Kidney epithelial cell (primary cell): Measurements from ENCODE around the gene SH2B2. TPM values are rescaled to one million over a fixed set of nuclear protein-coding genes. Genes with fewer than 3 reads are reported as not detected.

Experiments used
- DNase-seq: peaks from one replicate; pipeline ENCODE4 v3.0.0-alpha.2; 2010; ENCODE audit warnings: low read depth
- H3K27me3 ChIP-seq: 2 replicates; pipeline ENCODE4 v1.6.0; 2011; ENCODE audit warnings: low read length; ENCODE audit not compliant: control insufficient read depth, insufficient read depth
- H3K36me3 ChIP-seq: 2 replicates; pipeline ENCODE4 v1.5.1; 2011; ENCODE audit warnings: low read length; ENCODE audit not compliant: control insufficient read depth, insufficient read depth
- H3K4me3 ChIP-seq: 2 replicates; pipeline ENCODE4 v1.5.1; 2011; ENCODE audit warnings: low read depth, mild to moderate bottlenecking, control low read depth, low read length
- total RNA-seq: library from RNA; depleted of rRNA; stranded (reverse); fragments of >200 nt; gene quantifications from 2 replicates; pipeline ENCODE4 v1.2.3, GENCODE V29; 2015
- TF ChIP-seq, protein P1 (sequence below): IDR thresholded peaks from 2 replicates; pipeline ENCODE4 v1.5.1; 2011; ENCODE audit warnings: mild to moderate bottlenecking, moderate library complexity, low read length, control low read depth, inconsistent platforms; ENCODE audit not compliant: insufficient read depth, poor library complexity, severe bottlenecking

Gene SH2B2
- total RNA-seq, 1 donor from 2014 or later, result 10.0 TPM

GRCh38 chr7:102271158-102271798 is 15.4 kb upstream of the SH2B2 start:
- no peak for DNase-seq
- Histone ChIP-seq H3K4me3 (no peak overlapping the region), H3K27me3 (peaks cover 7% of the 10 kb centered on the region), H3K36me3 (no peaks in the 10 kb centered on the region)
- TF ChIP-seq, protein P1, sequence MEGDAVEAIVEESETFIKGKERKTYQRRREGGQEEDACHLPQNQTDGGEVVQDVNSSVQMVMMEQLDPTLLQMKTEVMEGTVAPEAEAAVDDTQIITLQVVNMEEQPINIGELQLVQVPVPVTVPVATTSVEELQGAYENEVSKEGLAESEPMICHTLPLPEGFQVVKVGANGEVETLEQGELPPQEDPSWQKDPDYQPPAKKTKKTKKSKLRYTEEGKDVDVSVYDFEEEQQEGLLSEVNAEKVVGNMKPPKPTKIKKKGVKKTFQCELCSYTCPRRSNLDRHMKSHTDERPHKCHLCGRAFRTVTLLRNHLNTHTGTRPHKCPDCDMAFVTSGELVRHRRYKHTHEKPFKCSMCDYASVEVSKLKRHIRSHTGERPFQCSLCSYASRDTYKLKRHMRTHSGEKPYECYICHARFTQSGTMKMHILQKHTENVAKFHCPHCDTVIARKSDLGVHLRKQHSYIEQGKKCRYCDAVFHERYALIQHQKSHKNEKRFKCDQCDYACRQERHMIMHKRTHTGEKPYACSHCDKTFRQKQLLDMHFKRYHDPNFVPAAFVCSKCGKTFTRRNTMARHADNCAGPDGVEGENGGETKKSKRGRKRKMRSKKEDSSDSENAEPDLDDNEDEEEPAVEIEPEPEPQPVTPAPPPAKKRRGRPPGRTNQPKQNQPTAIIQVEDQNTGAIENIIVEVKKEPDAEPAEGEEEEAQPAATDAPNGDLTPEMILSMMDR, result no peak

- peak; percentile 56 for DNase-seq
- H3K4me3 ChIP-seq, result no peak overlapping the region
- no peaks in the 10 kb centered on the region for H3K36me3 ChIP-seq
- H3K27me3 ChIP-seq, result no peaks in the 10 kb centered on the region
- TF ChIP-seq, protein P1, result peak; percentile 89
These were observed 14.4 kb upstream of the SH2B2 start for GRCh38 chr7:102272075-102272916.

DNA sequence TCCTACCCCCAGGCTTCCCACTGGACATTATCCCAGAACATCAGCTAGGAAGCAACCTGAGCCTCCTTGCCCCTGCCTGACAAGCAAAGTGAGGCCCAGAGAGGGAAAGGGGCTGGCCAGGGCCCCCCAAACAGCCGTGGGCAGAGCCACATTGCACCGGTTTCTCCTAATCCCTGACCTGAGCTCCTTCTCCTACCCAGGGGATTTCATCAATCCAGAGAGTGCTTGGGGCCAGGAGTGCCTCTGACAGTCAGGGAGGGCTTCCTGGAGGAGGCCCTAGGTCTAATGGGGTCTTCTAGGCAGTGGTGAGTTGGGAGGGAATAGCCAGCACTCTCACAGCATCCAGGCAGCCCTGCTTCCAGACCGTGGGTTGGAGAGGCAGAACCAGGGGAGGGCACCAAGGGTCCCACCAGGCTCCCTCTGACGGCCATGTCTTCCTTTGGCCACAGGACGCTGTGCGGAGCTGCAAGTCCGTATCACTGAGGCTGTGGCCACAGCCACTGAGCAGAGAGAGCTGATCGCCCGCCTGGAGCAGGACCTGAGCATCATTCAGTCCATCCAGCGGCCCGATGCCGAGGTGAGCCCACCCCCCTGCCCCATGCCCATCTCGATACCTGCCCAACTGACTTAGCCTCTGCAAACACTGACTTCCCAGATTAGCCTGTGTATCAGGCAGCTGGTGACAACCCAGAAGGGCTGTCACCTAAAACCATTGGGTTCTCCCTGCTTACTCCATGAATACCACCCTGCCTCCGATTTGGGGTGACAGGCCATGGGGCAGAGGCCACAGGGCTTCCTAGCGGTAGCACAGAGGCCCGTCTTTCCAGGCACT is 13.5 kb upstream of the SH2B2 start:
- no peak overlapping the region for H3K4me3 ChIP-seq
- no peaks in the 10 kb centered on the region for H3K36me3 ChIP-seq
- DNase-seq, result no peak
- TF ChIP-seq, protein P1, result no peak
- no peaks in the 10 kb centered on the region for H3K27me3 ChIP-seq

DNA sequence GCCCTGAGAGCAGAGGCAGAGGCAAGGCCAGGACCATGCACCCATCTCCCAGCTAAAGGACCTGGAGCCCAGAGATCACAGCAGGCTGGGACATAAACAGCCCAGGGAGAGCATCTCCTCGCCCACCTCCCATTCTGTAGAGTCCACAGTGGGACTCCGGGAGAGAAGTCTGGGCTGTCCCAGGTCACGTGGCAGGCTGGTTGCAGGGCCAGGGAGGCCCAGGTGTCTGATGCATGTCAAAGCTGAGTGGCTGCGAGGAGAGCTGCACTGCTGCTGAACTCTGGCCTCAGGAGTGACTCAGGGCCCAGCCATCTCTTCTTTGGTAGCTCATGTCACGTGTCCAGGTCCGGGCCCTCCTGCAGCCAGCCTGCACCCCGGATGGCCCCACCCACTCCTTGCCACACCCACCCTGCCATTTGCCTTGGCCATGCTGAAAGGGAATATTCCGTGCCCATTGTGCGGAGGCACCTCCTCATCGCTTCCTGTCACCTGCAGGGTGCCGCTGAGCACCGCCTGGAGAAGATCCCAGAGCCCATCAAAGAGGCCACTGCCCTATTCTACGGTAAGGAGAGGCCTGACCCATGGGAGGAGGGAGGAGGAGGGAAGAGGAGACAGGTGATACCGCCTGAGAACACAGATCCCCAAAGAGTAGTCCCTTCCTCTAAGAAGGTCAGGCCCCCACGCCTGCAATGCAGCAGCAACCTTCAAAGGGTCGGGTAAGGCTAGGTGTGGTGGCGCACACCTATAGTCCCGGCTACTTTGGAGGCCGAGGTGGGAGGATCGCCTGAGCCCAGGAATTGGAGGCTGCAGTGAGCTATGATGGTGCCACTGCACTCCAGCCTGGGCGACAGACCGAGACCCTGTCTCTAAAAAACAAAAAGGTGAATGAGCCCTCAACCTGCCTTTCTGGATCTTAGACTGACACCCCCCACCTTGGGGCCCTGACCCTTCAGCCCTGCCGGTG is 12.6 kb upstream of the SH2B2 start:
- TF ChIP-seq, protein P1, result no peak
- DNase-seq, result peak; percentile 73

DNA sequence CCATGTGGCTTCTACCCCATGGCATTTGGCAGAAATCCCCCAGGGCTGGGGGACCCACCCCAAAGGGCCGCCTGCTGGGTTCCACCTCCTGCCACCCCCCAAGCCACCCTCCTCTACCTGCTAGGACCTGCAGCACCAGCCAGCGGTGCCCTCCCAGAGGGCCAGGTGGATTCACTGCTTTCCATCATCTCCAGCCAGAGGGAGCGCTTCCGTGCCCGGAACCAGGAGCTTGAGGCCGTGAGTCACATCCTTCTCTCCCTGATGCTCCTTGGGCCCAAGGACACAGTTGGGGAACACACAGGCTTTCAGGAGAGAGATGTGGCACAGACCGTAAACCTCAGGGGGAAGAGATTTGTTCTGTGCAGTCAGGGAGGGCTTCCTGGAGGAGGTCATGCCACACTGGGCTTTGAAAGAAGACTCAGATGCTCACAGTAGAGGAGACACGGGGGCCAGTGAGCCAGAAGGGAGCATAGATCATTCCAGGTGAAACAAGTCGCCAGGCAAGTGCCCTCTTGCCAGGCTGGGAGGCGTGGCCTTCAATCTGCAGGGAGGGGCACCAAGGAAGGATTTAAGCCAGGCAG is 11.5 kb upstream of the SH2B2 start:
- H3K27me3 ChIP-seq, result no peaks in the 10 kb centered on the region
- no peak overlapping the region for H3K4me3 ChIP-seq
- TF ChIP-seq, protein P1, result no peak
- no peak for DNase-seq
- no peaks in the 10 kb centered on the region for H3K36me3 ChIP-seq

More for the DNA sequence above, 12.6 kb upstream of the SH2B2 start:
- no peaks in the 10 kb centered on the region for H3K36me3 ChIP-seq
- no peak overlapping the region for H3K4me3 ChIP-seq
- no peaks in the 10 kb centered on the region for H3K27me3 ChIP-seq
